ENCODE data around the gene GPR12.

GPR12 gene

GRCh38 chr13:26716984-26717383 lies 43.6 kb downstream of the GPR12 start:
- H3K36me3 ChIP-seq = no peaks in the 10 kb centered on the region
- no peaks in the 10 kb centered on the region for H3K4me1 ChIP-seq
- H3K27me3 ChIP-seq = peaks cover 0 to 2% of the 10 kb centered on the region in 2 donors
- no peaks in the 10 kb centered on the region for H3K9me3 ChIP-seq
- DNase-seq = no peak
- no peak overlapping the region for H3K4me3 ChIP-seq
- TF ChIP-seq CTCF (IDR thresholded peaks at IDR 0.05) = no peak
- intact Hi-C loops (cut with DNase I; ENCODE audit: low total_unique reads) = no loop called here
- H3K27ac ChIP-seq = no peak overlapping the region

DNA sequence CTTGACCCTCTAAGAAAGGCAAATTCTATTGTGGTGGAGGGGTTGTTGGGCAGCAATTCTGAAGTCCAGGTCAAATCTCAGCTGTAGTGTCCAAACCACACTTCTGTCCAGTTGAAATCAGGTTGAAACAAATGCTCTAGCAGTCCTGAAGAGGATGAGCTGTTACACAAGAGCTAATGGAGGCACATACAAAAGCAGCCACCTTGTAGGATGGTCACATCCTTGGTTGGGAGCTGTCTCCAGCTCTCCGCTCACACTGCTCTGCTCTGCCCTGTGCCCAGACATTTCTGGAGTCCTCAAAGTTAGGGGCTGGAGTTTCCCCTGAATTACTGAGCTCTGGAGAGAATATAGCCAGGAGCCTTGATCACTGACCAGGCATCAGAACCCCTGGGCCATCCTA lies 47.2 kb downstream of the GPR12 start:
- Histone ChIP-seq H3K27ac (no peak overlapping the region), H3K4me1 (no peaks in the 10 kb centered on the region), H3K36me3 (no peaks in the 10 kb centered on the region), H3K4me3 (no peak overlapping the region), H3K9me3 (no peaks in the 10 kb centered on the region), H3K27me3 (peaks cover 0 to 2% of the 10 kb centered on the region in 2 donors)
- no peak for DNase-seq
- intact Hi-C loops (cut with DNase I; ENCODE audit: low total_unique reads) = no loop called here
- no peak for TF ChIP-seq CTCF (IDR thresholded peaks at IDR 0.05)

DNA sequence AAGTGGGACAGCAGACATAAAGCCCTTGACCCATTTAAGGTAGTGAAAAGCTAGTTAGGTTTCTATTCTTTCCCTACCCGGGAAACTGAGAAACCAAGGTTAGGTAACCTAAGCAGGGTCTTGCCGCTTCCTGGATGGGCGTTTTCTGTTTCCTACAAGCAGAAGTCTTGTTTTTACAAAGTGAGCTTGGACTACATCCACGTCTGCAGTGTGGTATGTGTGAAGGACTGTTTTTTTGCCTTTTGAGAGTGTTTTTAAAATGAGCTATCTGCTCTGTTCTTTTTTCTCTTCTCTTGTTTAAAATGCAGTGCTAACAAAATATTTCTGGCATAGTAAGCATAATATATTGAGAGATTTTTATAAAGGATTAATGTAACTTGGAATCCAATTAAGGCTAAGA lies 49.4 kb downstream of the GPR12 start:
- Histone ChIP-seq H3K4me1 (no peaks in the 10 kb centered on the region), H3K36me3 (no peaks in the 10 kb centered on the region), H3K27ac (no peak overlapping the region), H3K27me3 (peaks cover 0 to 8% of the 10 kb centered on the region in 2 donors), H3K4me3 (no peak overlapping the region), H3K9me3 (no peaks in the 10 kb centered on the region)
- no peak for DNase-seq
- intact Hi-C loops (cut with DNase I; ENCODE audit: low total_unique reads) = no loop called here
- no peak for TF ChIP-seq CTCF (IDR thresholded peaks at IDR 0.05)

GRCh38 chr13:26710166-26710565 lies 50.4 kb downstream of the GPR12 start:
- intact Hi-C loops (cut with DNase I; ENCODE audit: low total_unique reads) = no loop called here
- TF ChIP-seq CTCF (IDR thresholded peaks at IDR 0.05) = no peak
- no peaks in the 10 kb centered on the region for H3K4me1 ChIP-seq
- H3K27me3 ChIP-seq = peaks cover 0 to 8% of the 10 kb centered on the region in 2 donors
- H3K27ac ChIP-seq = no peak overlapping the region
- H3K9me3 ChIP-seq = no peaks in the 10 kb centered on the region
- H3K4me3 ChIP-seq = no peak overlapping the region
- DNase-seq = no peak
- no peaks in the 10 kb centered on the region for H3K36me3 ChIP-seq

DNA sequence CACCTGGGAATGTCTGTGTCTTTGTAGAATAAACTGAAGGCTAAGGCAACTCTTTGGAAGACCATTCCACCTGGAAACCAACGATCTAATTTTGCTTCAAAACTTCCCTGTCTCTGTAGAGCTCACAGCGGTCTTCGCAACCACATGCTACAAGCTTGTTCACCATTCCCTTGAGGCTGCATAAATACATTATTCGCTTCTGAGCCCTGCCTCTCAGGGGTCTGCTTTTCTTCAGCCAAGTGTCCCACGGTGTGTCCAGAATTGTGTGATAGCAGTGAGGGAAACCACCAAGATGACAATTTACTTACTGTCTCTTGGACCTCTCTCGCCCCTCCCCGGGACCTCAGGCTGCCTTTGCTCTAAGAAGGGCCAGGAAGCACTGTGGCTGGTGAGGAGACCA lies 51.1 kb downstream of the GPR12 start:
- Histone ChIP-seq H3K9me3 (no peaks in the 10 kb centered on the region), H3K4me1 (no peaks in the 10 kb centered on the region), H3K36me3 (no peaks in the 10 kb centered on the region), H3K4me3 (no peak overlapping the region), H3K27ac (no peak overlapping the region), H3K27me3 (peaks cover 0 to 8% of the 10 kb centered on the region in 2 donors)
- intact Hi-C loops (cut with DNase I; ENCODE audit: low total_unique reads) = loop anchor here (5.0 kb wide), 1 partner anchor 223 kb away; no protein-coding TSS in a partner anchor
- TF ChIP-seq CTCF (IDR thresholded peaks at IDR 0.05) = no peak
- DNase-seq = no peak

DNA sequence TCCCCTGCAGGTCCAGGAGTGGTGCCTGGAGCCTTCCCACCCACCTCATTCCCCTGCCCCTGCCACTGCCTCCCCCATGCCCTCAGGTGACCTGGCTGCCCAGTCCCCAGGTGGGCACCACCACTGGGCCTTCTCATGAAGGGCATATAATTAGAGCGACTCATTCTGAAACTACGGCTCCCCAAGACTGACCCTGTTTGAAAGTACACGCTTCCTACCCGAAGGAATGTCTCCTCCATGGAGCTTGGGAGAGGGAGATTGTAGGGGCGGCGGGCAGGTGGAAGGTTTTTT lies 52.6 kb downstream of the GPR12 start:
- H3K4me3 ChIP-seq = no peak overlapping the region
- intact Hi-C loops (cut with DNase I; ENCODE audit: low total_unique reads) = loop anchor here (5.0 kb wide), 1 partner anchor 224 kb away; no protein-coding TSS in a partner anchor
- H3K4me1 ChIP-seq = no peaks in the 10 kb centered on the region

More for the DNA sequence above, 52.6 kb downstream of the GPR12 start:
- H3K27ac ChIP-seq = no peak overlapping the region
- no peak for DNase-seq
- H3K36me3 ChIP-seq = no peaks in the 10 kb centered on the region
- H3K27me3 ChIP-seq = peaks cover 0 to 8% of the 10 kb centered on the region in 2 donors
- no peak for TF ChIP-seq CTCF (IDR thresholded peaks at IDR 0.05)
- no peaks in the 10 kb centered on the region for H3K9me3 ChIP-seq

All from tibial artery (tissue), 4 donors.